ENCODE data around the gene SPRY2.

GRCh38 chr13:80296638-80297037 lies 44.3 kb downstream of the SPRY2 start:
- TF ChIP-seq PATZ1 (CRISPR knock-in tag; IDR thresholded peaks at IDR 0.05; ENCODE audit: borderline replicate concordance) (no peak), ISL1 (CRISPR knock-in tag; IDR thresholded peaks at IDR 0.05) (no peak), ZNF565 (CRISPR knock-in tag; conservative IDR thresholded peaks at IDR 0.05; ENCODE audit: low read depth) (no peak), RARB (CRISPR knock-in tag; IDR thresholded peaks at IDR 0.05) (no peak), BACH2 (CRISPR knock-in tag; IDR thresholded peaks at IDR 0.05; ENCODE audit: borderline replicate concordance) (no peak), ESRRG (CRISPR knock-in tag; IDR thresholded peaks at IDR 0.05) (no peak), GLIS3 (CRISPR knock-in tag; IDR thresholded peaks at IDR 0.05) (no peak), ARNTL (CRISPR knock-in tag; IDR thresholded peaks at IDR 0.05; ENCODE audit: borderline replicate concordance, low read depth) (no peak), ZNF70 (CRISPR knock-in tag; IDR thresholded peaks at IDR 0.05) (no peak), ZFP30 (CRISPR knock-in tag; IDR thresholded peaks at IDR 0.05) (no peak)
- TF ChIP-seq, protein P1, sequence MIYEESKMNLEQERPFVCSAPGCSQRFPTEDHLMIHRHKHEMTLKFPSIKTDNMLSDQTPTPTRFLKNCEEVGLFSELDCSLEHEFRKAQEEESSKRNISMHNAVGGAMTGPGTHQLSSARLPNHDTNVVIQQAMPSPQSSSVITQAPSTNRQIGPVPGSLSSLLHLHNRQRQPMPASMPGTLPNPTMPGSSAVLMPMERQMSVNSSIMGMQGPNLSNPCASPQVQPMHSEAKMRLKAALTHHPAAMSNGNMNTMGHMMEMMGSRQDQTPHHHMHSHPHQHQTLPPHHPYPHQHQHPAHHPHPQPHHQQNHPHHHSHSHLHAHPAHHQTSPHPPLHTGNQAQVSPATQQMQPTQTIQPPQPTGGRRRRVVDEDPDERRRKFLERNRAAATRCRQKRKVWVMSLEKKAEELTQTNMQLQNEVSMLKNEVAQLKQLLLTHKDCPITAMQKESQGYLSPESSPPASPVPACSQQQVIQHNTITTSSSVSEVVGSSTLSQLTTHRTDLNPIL (CRISPR knock-in tag; IDR thresholded peaks at IDR 0.05; ENCODE audit: low read depth), result no peak
- TF ChIP-seq, protein P2, sequence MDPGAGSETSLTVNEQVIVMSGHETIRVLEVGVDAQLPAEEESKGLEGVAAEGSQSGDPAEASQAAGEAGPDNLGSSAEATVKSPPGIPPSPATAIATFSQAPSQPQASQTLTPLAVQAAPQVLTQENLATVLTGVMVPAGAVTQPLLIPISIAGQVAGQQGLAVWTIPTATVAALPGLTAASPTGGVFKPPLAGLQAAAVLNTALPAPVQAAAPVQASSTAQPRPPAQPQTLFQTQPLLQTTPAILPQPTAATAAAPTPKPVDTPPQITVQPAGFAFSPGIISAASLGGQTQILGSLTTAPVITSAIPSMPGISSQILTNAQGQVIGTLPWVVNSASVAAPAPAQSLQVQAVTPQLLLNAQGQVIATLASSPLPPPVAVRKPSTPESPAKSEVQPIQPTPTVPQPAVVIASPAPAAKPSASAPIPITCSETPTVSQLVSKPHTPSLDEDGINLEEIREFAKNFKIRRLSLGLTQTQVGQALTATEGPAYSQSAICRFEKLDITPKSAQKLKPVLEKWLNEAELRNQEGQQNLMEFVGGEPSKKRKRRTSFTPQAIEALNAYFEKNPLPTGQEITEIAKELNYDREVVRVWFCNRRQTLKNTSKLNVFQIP (CRISPR knock-in tag; IDR thresholded peaks at IDR 0.05; ENCODE audit: borderline replicate concordance, low read depth), result no peak
- TF ChIP-seq, protein P3, sequence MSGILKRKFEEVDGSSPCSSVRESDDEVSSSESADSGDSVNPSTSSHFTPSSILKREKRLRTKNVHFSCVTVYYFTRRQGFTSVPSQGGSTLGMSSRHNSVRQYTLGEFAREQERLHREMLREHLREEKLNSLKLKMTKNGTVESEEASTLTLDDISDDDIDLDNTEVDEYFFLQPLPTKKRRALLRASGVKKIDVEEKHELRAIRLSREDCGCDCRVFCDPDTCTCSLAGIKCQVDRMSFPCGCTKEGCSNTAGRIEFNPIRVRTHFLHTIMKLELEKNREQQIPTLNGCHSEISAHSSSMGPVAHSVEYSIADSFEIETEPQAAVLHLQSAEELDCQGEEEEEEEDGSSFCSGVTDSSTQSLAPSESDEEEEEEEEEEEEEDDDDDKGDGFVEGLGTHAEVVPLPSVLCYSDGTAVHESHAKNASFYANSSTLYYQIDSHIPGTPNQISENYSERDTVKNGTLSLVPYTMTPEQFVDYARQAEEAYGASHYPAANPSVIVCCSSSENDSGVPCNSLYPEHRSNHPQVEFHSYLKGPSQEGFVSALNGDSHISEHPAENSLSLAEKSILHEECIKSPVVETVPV (CRISPR knock-in tag; IDR thresholded peaks at IDR 0.05), result no peak
- TF ChIP-seq, protein P4, sequence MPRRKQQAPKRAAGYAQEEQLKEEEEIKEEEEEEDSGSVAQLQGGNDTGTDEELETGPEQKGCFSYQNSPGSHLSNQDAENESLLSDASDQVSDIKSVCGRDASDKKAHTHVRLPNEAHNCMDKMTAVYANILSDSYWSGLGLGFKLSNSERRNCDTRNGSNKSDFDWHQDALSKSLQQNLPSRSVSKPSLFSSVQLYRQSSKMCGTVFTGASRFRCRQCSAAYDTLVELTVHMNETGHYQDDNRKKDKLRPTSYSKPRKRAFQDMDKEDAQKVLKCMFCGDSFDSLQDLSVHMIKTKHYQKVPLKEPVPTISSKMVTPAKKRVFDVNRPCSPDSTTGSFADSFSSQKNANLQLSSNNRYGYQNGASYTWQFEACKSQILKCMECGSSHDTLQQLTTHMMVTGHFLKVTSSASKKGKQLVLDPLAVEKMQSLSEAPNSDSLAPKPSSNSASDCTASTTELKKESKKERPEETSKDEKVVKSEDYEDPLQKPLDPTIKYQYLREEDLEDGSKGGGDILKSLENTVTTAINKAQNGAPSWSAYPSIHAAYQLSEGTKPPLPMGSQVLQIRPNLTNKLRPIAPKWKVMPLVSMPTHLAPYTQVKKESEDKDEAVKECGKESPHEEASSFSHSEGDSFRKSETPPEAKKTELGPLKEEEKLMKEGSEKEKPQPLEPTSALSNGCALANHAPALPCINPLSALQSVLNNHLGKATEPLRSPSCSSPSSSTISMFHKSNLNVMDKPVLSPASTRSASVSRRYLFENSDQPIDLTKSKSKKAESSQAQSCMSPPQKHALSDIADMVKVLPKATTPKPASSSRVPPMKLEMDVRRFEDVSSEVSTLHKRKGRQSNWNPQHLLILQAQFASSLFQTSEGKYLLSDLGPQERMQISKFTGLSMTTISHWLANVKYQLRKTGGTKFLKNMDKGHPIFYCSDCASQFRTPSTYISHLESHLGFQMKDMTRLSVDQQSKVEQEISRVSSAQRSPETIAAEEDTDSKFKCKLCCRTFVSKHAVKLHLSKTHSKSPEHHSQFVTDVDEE (CRISPR knock-in tag; IDR thresholded peaks at IDR 0.05), result no peak
